Inferior parietal cortex (tissue), 1 donor: Measurements from ENCODE around the gene TMEM184C.

Source experiments
- DNase-seq: peaks from one replicate; pipeline ENCODE4 v3.0.0-alpha.2; 2016; ENCODE audit errors: extremely low spot score

Gene TMEM184C

DNA sequence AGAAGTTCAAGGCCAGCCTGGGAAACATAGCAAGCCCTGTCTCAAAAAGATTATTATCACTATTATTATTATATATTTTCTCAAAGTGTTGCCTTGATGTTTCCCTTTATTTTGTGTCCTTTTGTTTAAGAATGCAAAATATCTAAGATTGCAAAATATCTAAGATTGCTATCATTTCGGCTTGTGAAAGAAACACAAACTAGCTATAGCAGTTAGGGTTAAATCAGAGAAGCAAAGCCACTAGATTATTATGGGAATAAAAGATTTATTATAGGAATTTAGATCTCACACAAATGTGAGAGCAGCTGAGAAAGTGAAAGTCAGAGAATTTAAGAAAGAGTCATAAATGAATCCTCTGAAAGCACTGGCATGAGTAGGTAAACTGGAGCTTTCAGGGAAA is 18.0 kb upstream of the TMEM184C start:
- no peak for DNase-seq

DNA sequence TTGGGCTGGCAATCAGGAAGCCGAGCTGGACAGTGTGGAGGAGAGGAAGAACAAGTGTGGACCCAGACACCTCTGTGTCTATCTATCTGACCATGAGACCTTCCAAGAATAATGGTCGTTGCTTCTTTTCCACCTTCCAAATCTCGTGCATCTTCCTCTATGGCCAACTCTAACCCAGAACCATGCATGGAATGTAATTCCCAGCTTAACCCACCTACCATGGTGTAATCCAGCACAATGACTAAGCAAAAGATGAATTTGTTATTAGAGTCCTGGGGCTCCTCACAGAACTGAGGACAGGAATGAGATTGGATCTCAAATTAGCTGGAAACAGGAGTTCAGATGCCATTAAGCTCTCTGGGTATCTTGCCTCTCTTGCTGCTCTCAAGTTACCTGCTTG is 17.4 kb upstream of the TMEM184C start:
- DNase-seq: no peak

DNA sequence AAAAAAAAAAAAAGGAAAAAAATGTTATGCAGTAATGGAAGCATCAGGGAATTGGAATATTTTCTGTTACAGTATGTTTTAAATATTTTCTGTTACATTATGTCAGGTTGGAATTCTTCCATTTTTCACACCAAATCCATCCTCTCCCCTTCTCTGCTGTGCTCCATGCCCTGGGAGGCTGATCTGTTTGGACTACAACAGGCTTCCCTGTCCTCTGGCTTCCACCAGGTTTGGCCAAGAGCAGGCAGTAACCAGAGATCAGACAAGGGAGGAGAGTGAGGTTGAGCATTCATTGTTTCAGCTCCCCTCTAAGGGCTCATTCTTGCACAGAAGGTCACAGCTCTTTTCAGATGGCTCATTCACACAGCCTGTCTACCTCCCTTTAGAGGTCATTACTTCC is 11.7 kb upstream of the TMEM184C start:
- DNase-seq: no peak

DNA sequence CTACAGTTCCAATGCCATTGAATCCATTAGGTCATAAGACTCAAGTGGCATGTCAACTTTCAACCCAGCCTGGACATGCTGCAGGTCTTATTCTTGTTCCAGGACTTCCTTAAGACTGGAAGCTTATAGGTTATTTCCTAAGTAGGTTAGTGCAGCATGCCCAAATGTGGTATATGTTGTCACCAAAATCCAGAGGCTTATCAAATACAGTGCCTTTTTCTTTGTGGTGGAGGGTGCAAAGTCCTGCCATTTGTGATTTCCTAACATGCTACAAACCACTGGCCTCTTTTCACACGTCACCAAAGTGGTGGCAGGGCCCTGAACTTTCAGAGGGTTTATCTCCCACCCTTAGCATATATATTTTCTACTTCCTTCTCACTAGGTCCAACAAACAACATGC is 9.7 kb upstream of the TMEM184C start:
- DNase-seq: no peak

DNA sequence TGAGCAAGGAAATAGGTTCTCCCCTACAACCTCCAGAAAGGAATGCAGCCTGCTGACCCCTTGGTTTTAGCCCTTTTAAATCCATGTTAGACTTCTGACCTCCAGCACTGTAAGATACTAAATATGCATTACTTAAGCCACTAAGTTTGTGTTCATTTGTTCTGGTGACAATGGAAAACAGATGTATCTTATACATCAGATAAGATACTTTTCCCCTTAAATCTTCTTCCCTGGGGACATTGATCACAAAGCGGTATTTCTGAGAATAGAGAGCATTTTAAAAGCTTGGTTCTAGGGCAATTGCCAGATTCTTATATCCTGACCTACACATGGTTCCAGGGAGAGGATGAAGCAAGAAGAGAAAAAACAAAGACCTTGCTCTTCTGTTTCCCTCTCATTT is 6.5 kb upstream of the TMEM184C start:
- no peak for DNase-seq

DNA sequence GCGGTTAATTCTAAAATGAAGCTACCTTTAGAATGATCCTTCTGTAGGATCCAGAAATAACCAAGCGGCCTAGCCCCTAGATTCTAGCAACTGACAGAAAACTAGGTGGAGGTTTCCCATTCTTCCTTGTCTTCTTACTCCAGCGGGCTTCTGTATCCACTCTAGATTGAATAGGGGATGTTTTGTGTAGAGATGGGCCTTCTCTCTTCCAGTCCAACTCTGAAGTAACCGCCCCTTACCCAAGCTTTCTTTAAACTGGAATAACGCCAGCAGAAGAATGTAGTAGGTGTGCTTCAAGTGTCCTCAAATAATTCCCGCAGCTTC is 386 bp upstream of the TMEM184C start:
- DNase-seq: no peak

DNA sequence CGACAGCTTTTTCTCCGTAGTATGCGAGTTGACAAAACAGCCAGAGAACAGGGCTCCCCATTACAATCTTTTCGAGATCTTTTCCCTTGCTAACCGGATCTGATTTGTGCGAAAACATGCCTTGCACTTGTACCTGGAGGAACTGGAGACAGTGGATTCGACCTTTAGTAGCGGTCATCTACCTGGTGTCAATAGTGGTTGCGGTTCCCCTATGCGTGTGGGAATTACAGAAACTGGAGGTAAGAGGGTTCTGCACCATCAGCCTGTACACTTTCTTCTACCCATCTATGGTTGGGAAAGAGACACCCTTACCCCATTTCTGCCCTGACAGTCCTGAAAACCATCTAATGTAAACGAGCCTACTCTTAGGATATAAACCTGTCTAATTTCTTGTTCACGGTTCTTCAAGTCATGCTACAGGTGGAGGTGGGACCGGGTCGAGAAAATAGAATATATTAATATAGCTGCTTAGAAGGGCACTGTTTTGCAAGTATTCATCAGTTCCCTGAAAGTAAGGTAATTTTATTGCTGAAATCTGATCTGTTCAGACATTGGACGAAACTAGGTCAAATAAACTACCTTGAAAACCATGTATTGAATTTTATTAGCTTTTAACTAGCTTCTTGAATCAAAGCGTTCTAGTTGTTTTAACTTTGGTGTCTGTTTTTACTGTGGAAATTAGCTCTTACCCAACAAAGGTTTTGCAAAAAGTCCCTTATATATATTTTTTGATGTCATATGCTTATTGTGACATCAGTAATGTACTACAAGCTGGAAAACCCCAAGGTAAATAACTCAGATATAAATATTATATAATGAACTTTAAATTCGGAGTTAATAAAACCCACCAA is 869 bp downstream of the TMEM184C start:
- DNase-seq: no peak

DNA sequence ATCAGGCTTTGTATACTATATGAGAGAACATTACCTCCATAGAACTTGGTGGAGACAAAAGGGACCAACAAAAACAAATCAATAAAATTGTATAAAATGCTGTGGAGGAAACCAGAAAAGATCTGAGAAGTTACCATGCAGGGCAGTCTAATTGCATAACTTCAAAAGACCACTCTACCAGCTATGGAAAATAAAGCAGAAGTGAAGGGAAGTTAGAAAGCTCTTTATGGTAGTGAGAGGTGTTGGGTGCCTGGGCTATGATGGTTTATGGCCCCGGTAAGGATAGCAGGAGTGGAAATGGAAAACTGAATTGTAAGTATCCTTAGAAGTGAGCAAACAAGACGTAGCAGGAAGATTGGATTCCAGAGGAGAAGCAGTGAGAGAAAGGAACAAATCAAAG is 3.1 kb downstream of the TMEM184C start:
- DNase-seq: no peak

DNA sequence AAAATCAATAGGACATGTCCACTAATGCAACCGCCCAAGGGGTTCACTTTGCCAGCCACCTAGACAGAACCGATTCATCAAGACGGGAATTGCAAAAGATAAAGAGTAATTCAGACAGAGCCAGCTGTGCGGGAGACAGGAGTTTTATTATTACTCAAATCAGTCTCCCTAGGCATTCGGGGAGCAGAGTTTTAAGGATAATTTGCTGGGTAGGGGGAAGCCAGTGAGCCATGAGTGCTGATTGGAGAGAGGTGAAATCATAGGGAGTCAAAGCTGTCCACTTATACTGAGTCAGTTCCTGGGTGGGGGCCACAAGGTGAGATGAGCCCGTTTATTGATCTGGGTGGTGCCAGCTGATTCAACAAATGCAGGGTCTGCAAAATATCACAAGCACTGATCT is 8.5 kb downstream of the TMEM184C start:
- no peak for DNase-seq

DNA sequence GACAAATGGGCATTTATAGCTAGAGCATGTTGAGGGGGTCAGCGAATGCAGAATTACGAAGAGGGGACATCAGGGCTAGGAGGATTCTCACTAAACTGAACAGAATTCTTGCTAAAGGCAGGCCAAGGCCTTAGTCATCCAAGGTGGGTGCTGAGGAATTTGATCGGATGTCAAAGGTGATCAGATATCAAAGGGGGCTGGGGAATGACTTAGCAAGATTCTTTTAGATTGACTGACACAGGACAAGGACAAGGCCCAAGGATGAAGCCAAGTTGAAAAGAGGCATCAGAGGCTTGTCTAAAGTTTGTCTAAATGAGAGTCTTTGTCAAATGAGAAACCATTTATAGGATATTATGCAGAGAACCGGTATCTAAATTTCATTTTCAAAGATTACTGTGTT is 9.7 kb downstream of the TMEM184C start:
- no peak for DNase-seq

DNA sequence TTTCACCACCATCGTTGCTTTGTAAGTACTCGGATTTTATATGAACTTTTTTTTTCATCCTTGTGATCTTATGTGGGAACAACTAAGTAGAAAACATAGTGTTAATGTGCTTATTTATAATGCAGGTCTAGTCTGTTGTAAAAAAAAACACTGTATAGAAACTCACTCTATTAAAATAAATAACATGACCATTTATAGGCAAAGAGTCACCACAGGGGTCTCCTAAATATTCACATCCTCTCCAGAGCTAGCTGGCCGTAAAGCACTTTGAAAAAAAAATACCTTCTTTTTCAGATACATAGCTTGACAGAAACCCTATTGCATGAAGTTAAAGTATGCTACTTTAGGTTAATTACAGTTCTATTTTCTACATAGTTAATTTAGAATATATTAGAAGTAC is 11.2 kb downstream of the TMEM184C start:
- no peak for DNase-seq

DNA sequence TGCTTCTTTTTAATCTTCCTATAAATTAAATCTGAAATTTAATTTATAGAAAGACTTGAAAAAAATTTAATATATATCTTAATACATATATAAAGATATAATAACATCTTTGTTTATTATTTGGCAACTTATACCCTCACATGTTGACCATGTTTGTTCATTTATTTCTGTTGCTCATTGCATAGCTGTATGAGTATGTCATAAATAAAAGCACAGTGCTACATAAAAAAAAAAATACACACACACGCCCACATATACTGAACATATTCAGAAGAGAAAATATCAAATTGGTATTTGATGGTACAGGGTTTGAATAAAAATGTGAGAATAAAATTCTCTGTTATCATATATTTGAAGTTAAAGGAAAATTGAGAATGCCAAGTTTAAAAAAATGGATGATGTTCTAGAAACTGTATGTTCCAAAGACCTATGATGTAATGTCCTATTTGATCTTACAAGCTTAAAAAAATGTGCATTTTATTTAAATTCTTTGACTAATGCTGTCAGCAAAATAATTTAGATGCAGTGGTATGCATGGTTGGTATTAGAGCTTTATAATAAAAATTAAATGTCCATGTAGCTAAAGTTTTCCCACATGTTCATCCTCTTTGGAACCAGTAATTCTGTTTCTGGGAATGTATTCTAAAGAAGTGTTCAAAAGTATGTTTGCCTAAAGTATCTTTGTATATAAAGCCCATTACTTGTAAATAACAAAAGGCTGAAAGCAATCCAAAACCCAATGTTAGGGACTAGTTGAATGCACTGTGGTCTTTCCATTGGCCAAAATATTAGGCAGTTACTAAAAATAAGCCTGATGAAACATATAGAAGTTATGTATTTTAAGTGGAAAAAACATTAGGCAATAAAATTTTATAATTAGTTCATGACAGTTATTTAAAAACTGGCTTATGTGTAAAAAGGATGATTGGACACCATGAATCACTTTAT is 12.9 kb downstream of the TMEM184C start:
- no peak for DNase-seq

DNA sequence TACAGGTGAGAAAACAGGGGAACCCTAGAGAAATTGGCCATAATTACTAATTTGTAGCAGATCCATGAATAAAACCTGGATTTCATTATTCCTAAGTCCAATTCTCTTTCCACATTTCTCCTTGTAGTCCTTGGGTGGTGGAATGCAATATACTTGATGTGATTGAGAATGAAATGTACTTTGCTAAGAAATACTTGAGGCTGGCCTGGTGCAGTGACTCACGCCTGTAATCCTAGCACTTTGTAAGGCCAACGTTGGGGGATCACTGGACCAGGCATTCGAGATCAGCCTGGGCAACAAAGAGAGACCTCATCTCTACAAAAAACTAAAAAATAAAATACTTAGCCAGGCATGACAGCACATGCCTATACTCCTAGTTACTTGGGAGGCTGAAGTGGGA is 15.9 kb downstream of the TMEM184C start:
- no peak for DNase-seq

DNA sequence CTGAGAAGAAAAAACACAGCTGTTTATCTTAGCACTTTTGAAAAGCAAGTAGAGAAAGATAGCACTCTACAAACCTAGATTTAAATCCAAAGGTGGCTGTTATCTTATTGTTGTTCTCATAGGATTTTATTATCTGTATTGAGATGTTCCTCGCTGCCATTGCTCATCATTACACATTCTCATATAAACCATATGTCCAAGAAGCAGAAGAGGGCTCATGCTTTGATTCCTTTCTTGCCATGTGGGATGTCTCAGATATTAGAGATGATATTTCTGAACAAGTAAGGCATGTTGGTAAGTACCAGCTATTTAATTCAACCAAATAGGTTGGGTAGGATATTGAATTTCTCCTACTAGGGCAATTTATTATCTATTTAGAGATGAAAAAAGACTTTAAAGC is 16.4 kb downstream of the TMEM184C start:
- DNase-seq: no peak

DNA sequence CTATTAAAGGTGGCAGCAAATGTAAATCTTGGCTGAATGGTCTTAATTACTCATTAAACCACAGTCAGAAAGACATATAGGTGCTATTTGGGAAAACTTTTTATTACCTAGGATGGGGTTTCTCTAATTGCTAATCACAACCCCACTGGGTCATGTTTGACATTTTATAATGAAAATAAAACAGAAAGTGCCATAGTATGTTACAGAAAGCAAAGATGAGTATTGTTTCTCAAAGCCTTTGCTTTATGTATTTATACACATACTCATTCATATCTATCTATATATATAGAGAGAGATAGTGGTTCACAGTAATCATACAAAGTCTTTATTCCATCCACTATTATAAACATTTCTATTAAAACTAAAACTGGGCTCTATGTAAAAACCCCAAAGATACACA is 18.2 kb downstream of the TMEM184C start:
- DNase-seq: no peak

DNA sequence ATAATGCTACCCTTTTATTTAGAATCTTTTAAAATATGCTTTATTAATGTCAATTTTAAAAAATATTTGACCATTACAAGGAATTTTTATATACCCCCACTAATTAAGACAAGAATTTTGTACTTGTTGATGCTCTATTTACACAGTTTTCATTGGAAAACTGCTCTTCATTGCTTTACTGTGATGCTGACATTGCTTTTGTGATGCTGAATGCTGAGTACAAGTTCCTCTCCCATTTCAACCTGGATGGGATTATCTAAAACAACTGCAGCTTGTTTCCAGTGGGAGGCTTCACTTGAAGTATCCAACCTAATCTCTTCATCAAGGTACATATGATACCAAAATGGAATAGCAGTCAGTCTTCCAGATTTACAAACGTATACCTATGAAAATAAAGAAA is 21.2 kb downstream of the TMEM184C start:
- no peak for DNase-seq

DNA sequence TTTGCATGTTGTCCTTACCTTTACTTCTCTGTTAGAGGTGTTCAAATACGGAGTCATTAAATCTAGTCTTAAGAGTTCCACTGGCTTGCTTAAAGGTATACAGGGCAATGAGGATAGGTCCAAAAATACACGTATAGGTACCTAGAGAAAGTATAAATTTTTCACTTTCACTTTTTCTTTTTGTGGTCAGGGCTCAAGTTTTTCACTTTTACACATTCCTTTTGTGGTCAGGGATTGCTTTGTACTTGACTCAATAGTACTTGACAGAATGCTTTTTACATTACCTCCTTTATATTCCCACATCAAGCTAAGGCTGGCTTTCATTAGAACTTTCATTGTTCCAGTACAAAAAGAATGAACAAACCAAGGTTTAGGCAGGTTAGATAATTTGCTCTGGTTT is 21.7 kb downstream of the TMEM184C start:
- no peak for DNase-seq

DNA sequence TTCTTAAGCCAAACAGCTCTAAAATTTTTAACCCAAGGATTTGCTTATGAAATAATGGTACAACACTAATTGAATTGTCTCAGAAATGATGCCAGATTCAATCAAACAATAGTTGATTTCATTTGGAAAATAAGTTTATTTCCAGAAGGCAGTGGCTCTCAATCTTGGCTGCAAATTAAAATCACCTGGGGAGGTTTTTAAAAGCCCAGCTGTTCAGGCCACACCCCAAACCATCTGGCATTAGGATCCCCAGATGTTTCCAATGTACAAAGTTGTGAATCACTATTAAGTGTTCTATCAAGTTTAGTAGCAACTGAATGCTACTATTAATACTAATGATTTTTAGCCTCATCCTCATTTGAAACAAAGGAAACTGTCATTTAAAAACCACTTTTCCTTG is 22.2 kb downstream of the TMEM184C start:
- DNase-seq: no peak

DNA sequence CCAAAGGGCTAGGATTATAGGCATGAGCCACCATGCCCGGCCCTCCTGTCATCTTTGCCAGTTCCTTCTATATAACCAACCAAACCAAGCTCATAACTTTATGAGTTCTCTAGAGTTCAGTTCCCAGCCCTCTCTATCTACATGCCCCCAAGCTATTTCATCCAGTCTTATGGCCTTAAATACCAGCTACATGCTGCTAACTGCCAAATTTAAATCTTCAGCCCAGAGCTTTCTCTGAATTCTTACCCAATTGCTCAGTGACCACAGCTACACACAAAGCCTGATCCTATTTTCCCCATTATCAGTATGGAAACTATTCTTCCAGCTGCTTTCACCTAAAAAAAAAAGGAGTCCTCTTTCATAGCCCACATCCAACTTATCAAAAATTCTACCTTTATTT is 23.1 kb downstream of the TMEM184C start:
- no peak for DNase-seq

DNA sequence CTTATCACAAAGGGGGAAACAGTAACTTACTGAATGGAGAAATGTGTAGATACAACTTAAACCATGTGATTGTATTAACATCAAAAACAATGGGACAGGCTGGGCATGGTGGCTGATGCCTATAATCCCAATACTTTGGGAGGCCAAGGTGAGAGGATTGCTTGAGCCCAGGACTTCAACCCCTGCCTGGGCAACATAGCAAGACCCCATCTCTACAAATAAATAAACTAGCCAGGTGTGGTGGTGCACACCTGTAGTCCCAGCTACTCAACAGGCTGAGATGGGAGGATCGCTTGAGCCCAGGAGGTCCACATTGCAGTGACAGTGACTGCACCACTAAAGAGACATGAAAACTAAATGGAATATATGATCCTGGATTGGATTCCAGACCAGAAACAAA is 26.4 kb downstream of the TMEM184C start:
- no peak for DNase-seq

DNA sequence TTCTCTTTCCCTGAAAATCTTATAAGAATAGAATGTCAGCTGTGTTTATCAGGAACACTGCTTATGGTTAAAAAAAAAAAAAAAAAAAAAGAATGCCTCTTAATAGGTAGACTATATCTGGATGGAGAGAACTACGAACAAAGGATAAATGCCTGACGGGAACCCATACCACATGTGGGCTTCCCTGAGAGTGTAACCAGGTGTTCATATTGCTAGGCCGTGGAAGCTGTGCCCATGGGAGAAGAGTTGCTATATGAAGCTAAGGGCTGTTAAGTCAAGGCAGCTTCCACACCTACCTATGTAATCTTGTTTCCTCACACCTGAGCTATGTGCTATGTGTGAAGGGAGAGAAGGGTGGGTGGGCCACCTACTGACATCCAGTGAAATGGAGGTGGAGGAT is 27.3 kb downstream of the TMEM184C start:
- no peak for DNase-seq

DNA sequence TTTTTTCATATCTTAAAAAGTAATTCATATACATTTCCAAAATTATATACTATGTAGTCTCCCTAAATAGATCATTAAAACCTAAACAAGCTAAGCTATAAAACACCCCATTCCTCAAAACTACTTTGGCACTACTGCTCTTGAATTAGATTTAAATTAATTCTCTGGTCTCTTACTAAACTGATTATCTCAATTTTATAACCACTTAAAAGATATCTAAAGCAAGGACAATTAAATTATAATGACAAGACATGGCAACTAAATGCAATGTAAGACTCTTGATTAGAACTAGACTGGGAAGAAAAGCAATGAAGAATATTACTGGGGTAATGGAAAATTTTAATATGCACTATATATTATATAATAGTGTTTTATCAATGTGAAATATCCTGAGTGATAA is 27.9 kb downstream of the TMEM184C start:
- no peak for DNase-seq

DNA sequence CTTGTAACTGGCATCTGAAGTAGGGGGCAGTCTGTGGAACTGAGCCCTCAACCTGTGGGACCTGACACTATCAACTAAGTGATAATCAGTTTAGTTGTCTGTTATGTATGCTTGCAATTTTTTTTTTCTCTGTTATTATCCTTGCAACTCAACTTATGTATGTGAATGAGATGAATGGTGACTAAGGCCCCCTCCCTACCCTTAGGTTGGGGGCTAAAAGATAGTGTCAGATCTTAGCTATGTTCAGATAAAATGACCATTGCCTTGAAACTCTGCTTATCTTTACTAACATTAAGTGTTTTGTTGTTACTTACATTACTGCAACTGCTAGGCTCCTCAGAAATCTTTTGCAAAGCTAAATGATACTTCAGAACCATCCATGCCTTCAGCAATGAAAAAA is 31.5 kb downstream of the TMEM184C start:
- no peak for DNase-seq
